ENCODE results near the gene SPATA9. TPM values are rescaled to one million over a fixed set of nuclear protein-coding genes. Genes with fewer than 3 reads are reported as not detected.

Gene SPATA9
- total and polyA plus RNA-seq, 4 experiments from 2014 or later: 0.09 TPM; not detected in 3

DNA sequence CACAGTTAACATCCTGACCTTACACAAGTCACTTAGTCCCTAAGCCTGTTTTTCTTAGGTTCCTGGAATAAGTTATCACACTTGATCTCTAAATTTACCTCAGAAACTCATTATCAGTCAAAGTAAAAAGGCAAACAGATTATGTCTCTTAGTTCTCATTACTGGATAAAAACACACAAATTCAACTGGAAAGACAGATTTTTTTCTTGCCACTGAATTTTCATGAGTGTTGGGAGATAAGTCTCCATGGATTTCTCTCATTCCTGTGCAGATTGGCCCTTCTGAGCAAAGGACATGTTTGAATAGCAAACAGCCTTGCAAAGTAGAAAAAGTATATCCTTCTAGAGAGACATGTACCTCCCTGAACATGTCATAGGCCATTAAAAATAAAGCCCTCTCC, 10.2 kb downstream of the SPATA9 start:
- no peak overlapping the region for H3K27ac Mint-ChIP-seq
- CTCF ChIA-PET (ENCODE audit: partially characterized antibody): interaction anchor here (0.8 kb wide), 1 partner anchor 9 kb away, joined by 3 read pairs; no protein-coding TSS in a partner anchor

GRCh38 chr5:95671826-95672225, 11.0 kb downstream of the SPATA9 start:
- Mint-ChIP-seq H3K4me1 (no peaks in the 10 kb centered on the region), H3K9me3 (no peaks in the 10 kb centered on the region), H3K27ac (no peak overlapping the region), H3K4me3 (no peak overlapping the region), H3K36me3 (no peaks in the 10 kb centered on the region), H3K27me3 (peaks cover 3% of the 10 kb centered on the region in 2 donors)
- no peaks in the 10 kb centered on the region for H3K4me1 ChIP-seq (ENCODE audit: insufficient read depth, low read length)
- H3K36me3 ChIP-seq (ENCODE audit: insufficient read depth, low read length): no peaks in the 10 kb centered on the region
- H3K27me3 ChIP-seq (ENCODE audit: insufficient read depth, low read length): no peaks in the 10 kb centered on the region
- intact Hi-C loops (cut with micrococcal nuclease): no loop called here
- H3K27ac ChIP-seq (ENCODE audit: low read depth, low read length): no peak overlapping the region
- ChIA-PET POLR2A (ENCODE audit: partially characterized antibody) (no interaction called here), CTCF (ENCODE audit: partially characterized antibody) (interaction anchor here (0.7 to 0.8 kb wide), 2 partner anchors 8 to 10 kb away, joined by 3 read pairs; no protein-coding TSS in a partner anchor)
- H3K4me3 ChIP-seq (ENCODE audit: low read length in 2 of 2): no peak overlapping the region
- DNase-seq: no peak
- H3K9me3 ChIP-seq (ENCODE audit: control insufficient read depth in 1 of 2, low read length in 2 of 2): no peaks in the 10 kb centered on the region

More for the DNA sequence above, 10.2 kb downstream of the SPATA9 start:
- Histone ChIP-seq H3K4me3 (ENCODE audit: low read length in 2 of 2) (no peak overlapping the region), H3K36me3 (ENCODE audit: insufficient read depth, low read length) (no peaks in the 10 kb centered on the region), H3K27ac (ENCODE audit: low read depth, low read length) (no peak overlapping the region), H3K4me1 (ENCODE audit: insufficient read depth, low read length) (no peaks in the 10 kb centered on the region), H3K27me3 (ENCODE audit: insufficient read depth, low read length) (no peaks in the 10 kb centered on the region), H3K9me3 (ENCODE audit: control insufficient read depth in 1 of 2, low read length in 2 of 2) (no peaks in the 10 kb centered on the region)
- H3K9me3 Mint-ChIP-seq: no peaks in the 10 kb centered on the region
- intact Hi-C loops (cut with micrococcal nuclease): no loop called here
- H3K36me3 Mint-ChIP-seq: no peaks in the 10 kb centered on the region
- no peak for DNase-seq
- H3K4me3 Mint-ChIP-seq: no peak overlapping the region
- POLR2A ChIA-PET (ENCODE audit: partially characterized antibody): no interaction called here
- H3K27me3 Mint-ChIP-seq: peaks cover 3% of the 10 kb centered on the region in 2 donors
- no peaks in the 10 kb centered on the region for H3K4me1 Mint-ChIP-seq

DNA sequence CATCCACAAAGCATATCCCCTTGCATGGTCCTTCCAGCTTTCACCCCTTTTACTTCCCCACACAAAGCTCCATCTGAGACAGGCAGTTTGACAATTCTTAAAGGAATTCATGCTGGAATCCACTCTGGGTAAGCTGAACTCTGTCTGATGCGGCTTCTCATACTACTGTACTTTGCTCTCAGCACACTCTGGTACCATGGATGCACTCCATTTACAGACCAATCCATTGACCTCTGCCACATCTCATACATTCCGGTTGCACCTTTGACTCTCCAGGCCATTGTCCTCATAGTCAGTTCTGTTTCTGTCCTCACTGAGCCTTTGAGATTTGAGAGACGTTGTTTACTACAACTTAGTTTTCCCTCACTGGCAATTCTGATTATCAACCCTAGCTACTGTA, 12.2 kb downstream of the SPATA9 start:
- Histone ChIP-seq H3K4me1 (ENCODE audit: insufficient read depth, low read length) (no peaks in the 10 kb centered on the region), H3K27me3 (ENCODE audit: insufficient read depth, low read length) (no peaks in the 10 kb centered on the region), H3K4me3 (ENCODE audit: low read length in 2 of 2) (no peak overlapping the region), H3K9me3 (ENCODE audit: control insufficient read depth in 1 of 2, low read length in 2 of 2) (no peaks in the 10 kb centered on the region), H3K27ac (ENCODE audit: low read depth, low read length) (no peak overlapping the region), H3K36me3 (ENCODE audit: insufficient read depth, low read length) (no peaks in the 10 kb centered on the region)
- H3K27ac Mint-ChIP-seq: no peak overlapping the region
- no peak for DNase-seq
- no peaks in the 10 kb centered on the region for H3K9me3 Mint-ChIP-seq
- peaks cover 0 to 3% of the 10 kb centered on the region in 2 donors for H3K27me3 Mint-ChIP-seq
- no peaks in the 10 kb centered on the region for H3K4me1 Mint-ChIP-seq
- H3K4me3 Mint-ChIP-seq: no peak overlapping the region
- no peaks in the 10 kb centered on the region for H3K36me3 Mint-ChIP-seq
- ChIA-PET POLR2A (ENCODE audit: partially characterized antibody) (interaction anchor here (0.7 kb wide), 1 partner anchor 24 kb away, joined by 8 read pairs; the partner anchor contains the start of gene RFESD), CTCF (ENCODE audit: partially characterized antibody) (interaction anchor here (1.0 to 1.5 kb wide), 2 partner anchors 173 to 179 kb away, joined by 3 read pairs; no protein-coding TSS in a partner anchor)
- intact Hi-C loops (cut with micrococcal nuclease): no loop called here

GRCh38 chr5:95669985-95670384, 12.8 kb downstream of the SPATA9 start:
- intact Hi-C loops (cut with micrococcal nuclease): no loop called here
- no peak overlapping the region for H3K27ac ChIP-seq (ENCODE audit: low read depth, low read length)
- no peaks in the 10 kb centered on the region for H3K36me3 ChIP-seq (ENCODE audit: insufficient read depth, low read length)
- ChIA-PET CTCF (ENCODE audit: partially characterized antibody) (interaction anchor here (0.8 to 1.5 kb wide), 3 partner anchors 26 to 180 kb away, joined by 3 read pairs; no protein-coding TSS in a partner anchor), POLR2A (ENCODE audit: partially characterized antibody) (interaction anchor here (0.7 kb wide), 1 partner anchor 23 kb away, joined by 8 read pairs; the partner anchor contains the start of gene RFESD)
- no peaks in the 10 kb centered on the region for H3K27me3 ChIP-seq (ENCODE audit: insufficient read depth, low read length)
- Mint-ChIP-seq H3K9me3 (no peaks in the 10 kb centered on the region), H3K27ac (no peak overlapping the region), H3K4me1 (no peaks in the 10 kb centered on the region), H3K4me3 (no peak overlapping the region), H3K27me3 (no peaks in the 10 kb centered on the region), H3K36me3 (no peaks in the 10 kb centered on the region)
- no peaks in the 10 kb centered on the region for H3K4me1 ChIP-seq (ENCODE audit: insufficient read depth, low read length)
- H3K4me3 ChIP-seq (ENCODE audit: low read length in 2 of 2): no peak overlapping the region
- H3K9me3 ChIP-seq (ENCODE audit: control insufficient read depth in 1 of 2, low read length in 2 of 2): no peaks in the 10 kb centered on the region
- DNase-seq: no peak

- intact Hi-C loops (cut with micrococcal nuclease): no loop called here
- H3K27ac Mint-ChIP-seq: no peak overlapping the region
- H3K36me3 Mint-ChIP-seq: no peaks in the 10 kb centered on the region
- CTCF ChIA-PET (ENCODE audit: partially characterized antibody): interaction anchor here (0.8 to 1.5 kb wide), 3 partner anchors 26 to 180 kb away, joined by 3 read pairs; no protein-coding TSS in a partner anchor
- no peaks in the 10 kb centered on the region for H3K9me3 Mint-ChIP-seq
- H3K27me3 Mint-ChIP-seq: no peaks in the 10 kb centered on the region
- Histone ChIP-seq H3K27me3 (ENCODE audit: insufficient read depth, low read length) (no peaks in the 10 kb centered on the region), H3K4me3 (ENCODE audit: low read length in 2 of 2) (no peak overlapping the region), H3K36me3 (ENCODE audit: insufficient read depth, low read length) (no peaks in the 10 kb centered on the region), H3K9me3 (ENCODE audit: control insufficient read depth in 1 of 2, low read length in 2 of 2) (no peaks in the 10 kb centered on the region), H3K4me1 (ENCODE audit: insufficient read depth, low read length) (peaks cover under 1% of the 10 kb centered on the region), H3K27ac (ENCODE audit: low read depth, low read length) (no peak overlapping the region)
- H3K4me3 Mint-ChIP-seq: no peak overlapping the region
- H3K4me1 Mint-ChIP-seq: no peaks in the 10 kb centered on the region
- POLR2A ChIA-PET (ENCODE audit: partially characterized antibody): no interaction called here
- no peak for DNase-seq
Observed at GRCh38 chr5:95669540-95669939, 13.3 kb downstream of the SPATA9 start.

DNA sequence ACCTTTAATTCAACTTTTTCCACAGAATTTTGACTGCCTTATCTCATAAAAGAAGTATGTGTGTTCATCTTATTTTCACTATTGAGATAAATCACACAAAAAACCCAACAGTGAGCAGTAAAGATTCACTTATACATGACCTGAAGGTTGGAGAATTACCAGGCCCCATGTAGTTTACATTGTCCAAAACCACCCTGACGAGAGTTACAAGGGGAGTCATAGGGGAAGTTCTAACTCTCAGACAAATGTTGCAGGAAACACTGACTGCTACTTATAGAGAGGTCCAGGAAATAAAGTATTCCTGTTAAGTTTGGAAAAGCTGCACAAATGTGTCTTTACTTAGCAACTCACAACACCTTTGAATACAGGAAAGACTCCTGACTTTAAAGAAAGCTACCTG, 14.1 kb downstream of the SPATA9 start:
- Histone ChIP-seq H3K9me3 (ENCODE audit: control insufficient read depth in 1 of 2, low read length in 2 of 2) (no peaks in the 10 kb centered on the region), H3K4me1 (ENCODE audit: insufficient read depth, low read length) (peaks cover 8% of the 10 kb centered on the region), H3K36me3 (ENCODE audit: insufficient read depth, low read length) (no peaks in the 10 kb centered on the region), H3K27ac (ENCODE audit: low read depth, low read length) (no peak overlapping the region), H3K4me3 (ENCODE audit: low read length in 2 of 2) (no peak overlapping the region), H3K27me3 (ENCODE audit: insufficient read depth, low read length) (no peaks in the 10 kb centered on the region)
- Mint-ChIP-seq H3K4me1 (peaks cover 0 to 4% (median 1%) of the 10 kb centered on the region in 4 donors), H3K27me3 (no peaks in the 10 kb centered on the region), H3K4me3 (no peak overlapping the region), H3K27ac (no peak overlapping the region), H3K36me3 (no peaks in the 10 kb centered on the region), H3K9me3 (no peaks in the 10 kb centered on the region)
- intact Hi-C loops (cut with micrococcal nuclease): no loop called here
- ChIA-PET CTCF (ENCODE audit: partially characterized antibody) (no interaction called here), POLR2A (ENCODE audit: partially characterized antibody) (no interaction called here)
- DNase-seq: no peak

- no peak overlapping the region for H3K4me3 ChIP-seq (ENCODE audit: low read length in 2 of 2)
- CTCF ChIA-PET (ENCODE audit: partially characterized antibody): interaction anchor here (1.5 to 3.0 kb wide), 2 partner anchors 113 to 178 kb away, joined by 3 to 12 read pairs; no protein-coding TSS in a partner anchor
- intact Hi-C loops (cut with micrococcal nuclease): no loop called here
Observed at GRCh38 chr5:95668216-95668615, 14.6 kb downstream of the SPATA9 start.

More at GRCh38 chr5:95668216-95668615, 14.6 kb downstream of the SPATA9 start:
- H3K27me3 ChIP-seq (ENCODE audit: insufficient read depth, low read length): no peaks in the 10 kb centered on the region
- H3K27ac Mint-ChIP-seq: no peak overlapping the region
- no peaks in the 10 kb centered on the region for H3K9me3 Mint-ChIP-seq
- peaks cover 8% of the 10 kb centered on the region for H3K4me1 ChIP-seq (ENCODE audit: insufficient read depth, low read length)
- no peaks in the 10 kb centered on the region for H3K27me3 Mint-ChIP-seq
- DNase-seq: no peak
- H3K9me3 ChIP-seq (ENCODE audit: control insufficient read depth in 1 of 2, low read length in 2 of 2): no peaks in the 10 kb centered on the region
- POLR2A ChIA-PET (ENCODE audit: partially characterized antibody): no interaction called here
- no peaks in the 10 kb centered on the region for H3K36me3 Mint-ChIP-seq
- H3K4me1 Mint-ChIP-seq: peaks cover 0 to 4% (median 1%) of the 10 kb centered on the region in 4 donors
- H3K4me3 Mint-ChIP-seq: no peak overlapping the region
- H3K36me3 ChIP-seq (ENCODE audit: insufficient read depth, low read length): no peaks in the 10 kb centered on the region
- no peak overlapping the region for H3K27ac ChIP-seq (ENCODE audit: low read depth, low read length)
